HG03460 (cell line): ENCODE data around the gene WNT6.

Experiments used
- ATAC-seq: cut with Tn5 transposase; IDR thresholded peaks from one replicate; pipeline ENCODE4 v1.9.1; 2021; ENCODE audit not compliant: unreplicated experiment

Gene WNT6

GRCh38 chr2:218892693-218893348 is 33.2 kb downstream of the WNT6 start:
- ATAC-seq: peak; percentile 39

- ATAC-seq: no peak
Observed at GRCh38 chr2:218893349-218894150, 33.9 kb downstream of the WNT6 start.

GRCh38 chr2:218894151-218894879 is 34.7 kb downstream of the WNT6 start:
- no peak for ATAC-seq

GRCh38 chr2:218894880-218895157 is 35.2 kb downstream of the WNT6 start:
- ATAC-seq: no peak

- no peak for ATAC-seq
Observed at GRCh38 chr2:218895326-218895725, 35.7 kb downstream of the WNT6 start.

GRCh38 chr2:218895759-218896500 is 36.3 kb downstream of the WNT6 start:
- ATAC-seq: peak; percentile 9

GRCh38 chr2:218896501-218897393 is 37.1 kb downstream of the WNT6 start:
- peak; percentile 58 for ATAC-seq

- no peak for ATAC-seq
Observed at GRCh38 chr2:218897394-218898108, 37.9 kb downstream of the WNT6 start.

- ATAC-seq: peak; percentile 31
Observed at GRCh38 chr2:218898109-218898878, 38.7 kb downstream of the WNT6 start.

GRCh38 chr2:218899147-218899546 is 39.5 kb downstream of the WNT6 start:
- no peak for ATAC-seq

GRCh38 chr2:218902427-218902826 is 42.8 kb downstream of the WNT6 start:
- no peak for ATAC-seq

- no peak for ATAC-seq
Observed at GRCh38 chr2:218904176-218904575, 44.6 kb downstream of the WNT6 start.

GRCh38 chr2:218908721-218909619 is 49.4 kb downstream of the WNT6 start:
- peak; percentile 96 for ATAC-seq

- no peak for ATAC-seq
Observed at GRCh38 chr2:218910741-218911140, 51.1 kb downstream of the WNT6 start.

GRCh38 chr2:218920504-218920903 is 60.9 kb downstream of the WNT6 start:
- no peak for ATAC-seq
